ENCODE measurements around the gene AGPAT1.
"Not testable (repeated sequence)": the region's sequence is repeated elsewhere in the genome, so short reads cannot be mapped to it uniquely, and the experiment has no call there.

The AGPAT1 gene

DNA sequence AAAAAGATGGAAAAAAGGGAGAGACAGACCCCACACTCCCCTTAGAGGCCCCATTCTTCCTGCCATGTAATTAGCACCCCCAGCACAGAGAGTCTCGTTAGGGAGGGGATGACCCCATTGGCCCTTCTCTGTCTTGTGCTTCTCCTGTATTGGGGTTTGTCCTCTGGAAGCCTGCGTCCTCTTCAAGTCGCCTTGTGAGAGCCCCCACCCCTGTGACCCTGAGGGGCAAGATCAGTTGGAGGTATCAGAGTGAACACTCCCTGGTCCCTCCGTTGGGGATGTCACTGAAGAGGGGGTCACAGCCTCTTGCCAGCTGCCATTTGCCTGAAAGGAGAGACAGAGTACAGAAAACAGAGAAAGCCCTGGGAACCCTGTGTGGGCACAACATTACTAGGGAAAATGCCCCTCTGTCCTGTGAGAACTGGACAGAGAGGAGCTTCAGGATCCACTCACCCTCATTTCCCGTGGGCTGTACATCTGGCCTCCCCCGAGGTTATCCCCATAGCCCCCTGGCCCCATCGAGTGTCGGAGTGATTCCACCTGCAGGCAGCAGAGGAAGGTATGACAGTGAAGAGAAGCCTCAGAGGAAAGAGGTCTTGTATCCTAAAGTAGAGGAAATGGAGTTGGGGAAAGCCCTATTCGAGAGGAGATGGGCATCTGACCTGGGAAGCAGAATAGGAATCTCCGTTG lies 10.4 kb upstream of the AGPAT1 start:
- not testable (repeated sequence) for DNase-seq (ENCODE audit: low spot score)

DNA sequence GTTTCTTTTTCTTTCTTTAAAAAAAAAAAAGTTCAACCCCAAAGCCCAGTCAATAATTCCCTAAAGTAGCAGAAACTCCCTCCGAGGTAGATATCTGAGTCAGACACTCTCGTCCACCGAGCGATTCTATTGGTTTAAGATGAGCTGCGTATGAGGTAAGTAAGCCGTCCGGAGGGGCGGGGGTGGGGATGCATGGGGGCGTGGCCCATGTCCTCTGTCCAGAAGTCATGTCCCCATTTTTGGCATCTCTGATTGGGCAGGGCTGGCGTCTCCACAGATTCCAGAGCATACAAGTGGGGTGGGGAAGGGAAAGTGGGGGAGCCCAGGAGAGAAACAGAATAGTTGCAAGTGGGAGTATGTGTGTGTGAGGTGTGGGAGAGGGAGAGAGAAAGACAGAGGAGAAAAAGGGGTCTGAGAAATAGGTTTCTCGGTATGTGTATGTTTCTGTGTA lies 9.8 kb upstream of the AGPAT1 start:
- DNase-seq (ENCODE audit: low spot score): peak; percentile 93

DNA sequence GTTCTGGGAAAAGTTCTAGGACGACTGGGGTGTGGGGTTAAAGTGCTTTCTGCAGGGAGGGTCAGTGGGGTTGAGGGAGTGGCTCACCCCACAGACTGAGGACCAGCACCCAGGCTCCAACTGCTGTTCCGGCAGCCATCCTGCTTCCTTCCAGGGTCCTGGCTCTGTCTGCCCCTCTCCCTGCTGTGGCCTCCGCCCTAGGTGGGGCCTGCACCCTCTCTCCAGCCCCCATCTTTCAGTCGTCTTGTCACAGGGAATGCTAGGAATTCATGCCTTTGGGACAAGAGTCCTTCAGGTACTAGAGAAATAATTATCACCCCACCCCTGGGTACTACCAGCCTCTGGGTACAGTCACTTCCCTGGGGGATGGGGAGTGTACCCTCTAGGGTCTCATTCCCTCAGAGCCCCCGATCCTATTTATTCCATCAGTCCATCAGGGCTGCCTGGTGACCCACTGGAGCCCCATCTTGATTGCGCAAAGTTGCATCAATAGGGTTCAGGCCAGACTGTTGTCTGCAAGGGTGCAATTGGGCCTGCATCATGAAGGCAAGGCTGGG lies 8.3 kb upstream of the AGPAT1 start, which contains the start of gene AGER:
AGER (minus strand) TSS at position 170 of the 557 bp plus-strand sequence; CDS start at position 139, 31 bp downstream.
- DNase-seq (ENCODE audit: low spot score): no peak

DNA sequence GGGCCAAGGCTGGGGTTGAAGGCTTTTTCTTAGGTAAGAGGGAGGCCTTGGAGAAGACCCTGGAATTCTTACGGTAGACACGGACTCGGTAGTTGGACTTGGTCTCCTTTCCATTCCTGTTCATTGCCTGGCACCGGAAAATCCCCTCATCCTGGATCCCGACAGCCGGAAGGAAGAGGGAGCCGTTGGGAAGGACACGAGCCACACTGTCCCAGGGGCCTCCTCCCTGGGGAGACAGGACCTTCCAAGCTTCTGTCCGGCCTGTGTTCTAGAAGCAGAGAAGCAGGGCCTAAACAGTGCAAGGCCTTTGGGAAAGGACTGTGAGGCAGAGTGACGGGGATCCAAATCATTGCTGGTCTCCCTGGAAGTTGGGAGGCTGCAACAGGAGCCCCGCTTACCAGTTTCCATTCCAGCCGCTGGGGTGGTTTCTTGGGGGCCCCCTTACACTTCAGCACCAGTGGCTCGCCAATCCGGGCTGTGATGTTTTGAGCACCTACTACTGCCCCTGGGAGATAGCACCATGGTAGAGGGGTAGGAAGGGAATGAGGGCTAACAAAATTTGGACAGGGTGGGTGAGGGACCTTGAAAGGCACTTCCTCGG lies 7.7 kb upstream of the AGPAT1 start:
- no peak for DNase-seq (ENCODE audit: low spot score)

DNA sequence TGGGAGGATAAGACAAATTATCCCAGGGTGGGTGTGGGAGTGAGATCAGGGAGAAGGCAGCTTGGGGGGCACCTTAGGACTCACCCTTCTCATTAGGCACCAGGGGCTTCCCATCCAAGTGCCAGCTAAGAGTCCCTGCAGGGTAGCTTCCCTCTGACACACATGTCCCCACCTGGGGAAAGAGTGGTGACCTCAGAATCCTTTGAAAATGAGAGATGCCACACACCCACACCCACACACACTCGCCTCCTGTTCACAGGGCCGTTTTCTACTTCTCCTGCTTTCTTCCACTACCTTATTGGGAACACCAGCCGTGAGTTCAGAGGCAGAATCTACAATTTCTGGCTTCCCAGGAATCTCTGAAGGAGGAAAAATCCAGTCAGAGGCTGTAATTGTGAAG lies 7.1 kb upstream of the AGPAT1 start:
- no peak for DNase-seq (ENCODE audit: low spot score)

DNA sequence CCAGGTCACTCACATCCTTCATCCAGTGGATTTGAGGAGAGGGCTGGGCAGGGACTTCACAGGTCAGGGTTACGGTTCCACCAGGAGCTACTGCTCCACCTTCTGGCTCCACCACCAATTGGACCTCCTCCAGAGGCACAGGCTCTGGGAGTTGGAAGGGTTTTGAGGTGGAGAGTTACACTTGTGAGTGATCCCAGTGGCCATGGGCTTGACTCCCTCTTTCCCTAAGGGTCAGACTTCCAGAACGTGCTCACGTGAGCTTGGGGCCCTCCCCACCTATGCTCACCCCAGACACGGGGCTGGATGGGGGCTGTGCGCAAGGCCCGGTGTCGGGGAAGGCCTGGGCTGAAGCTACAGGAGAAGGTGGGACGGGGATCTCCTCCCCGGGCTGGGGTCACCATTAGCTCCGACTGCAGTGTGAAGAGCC lies 6.7 kb upstream of the AGPAT1 start:
- DNase-seq (ENCODE audit: low spot score): no peak

DNA sequence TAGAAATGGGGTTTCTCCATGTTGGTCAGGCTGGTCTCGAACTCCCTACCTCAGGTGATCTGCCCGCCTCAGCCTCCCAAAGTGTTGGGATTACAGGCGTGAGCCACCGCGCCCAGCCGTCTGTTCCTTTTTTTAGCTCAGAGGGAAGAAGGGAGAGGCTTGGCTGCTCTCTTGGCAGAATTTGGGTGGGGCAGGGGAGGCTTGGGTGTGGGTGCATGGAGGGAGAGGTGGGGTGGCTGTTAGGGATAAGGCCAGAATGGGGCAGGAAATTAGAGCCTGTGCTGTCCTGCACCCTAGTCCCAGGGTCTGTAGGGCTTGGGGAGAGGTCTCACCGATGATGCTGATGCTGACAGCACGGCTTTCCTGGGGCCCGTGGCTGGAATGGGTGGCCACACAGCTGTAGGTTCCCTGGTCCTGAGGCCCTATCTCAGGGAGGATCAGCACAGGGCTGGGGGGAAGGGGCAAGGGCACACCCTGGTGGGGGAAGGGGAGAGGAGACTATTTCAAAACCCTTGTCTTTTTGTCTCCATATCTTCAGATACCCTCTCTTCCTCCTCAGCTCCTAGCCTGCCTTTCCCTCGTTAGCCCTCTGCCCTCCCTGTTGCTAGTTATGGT lies 6.1 kb upstream of the AGPAT1 start:
- no peak for DNase-seq (ENCODE audit: low spot score)

DNA sequence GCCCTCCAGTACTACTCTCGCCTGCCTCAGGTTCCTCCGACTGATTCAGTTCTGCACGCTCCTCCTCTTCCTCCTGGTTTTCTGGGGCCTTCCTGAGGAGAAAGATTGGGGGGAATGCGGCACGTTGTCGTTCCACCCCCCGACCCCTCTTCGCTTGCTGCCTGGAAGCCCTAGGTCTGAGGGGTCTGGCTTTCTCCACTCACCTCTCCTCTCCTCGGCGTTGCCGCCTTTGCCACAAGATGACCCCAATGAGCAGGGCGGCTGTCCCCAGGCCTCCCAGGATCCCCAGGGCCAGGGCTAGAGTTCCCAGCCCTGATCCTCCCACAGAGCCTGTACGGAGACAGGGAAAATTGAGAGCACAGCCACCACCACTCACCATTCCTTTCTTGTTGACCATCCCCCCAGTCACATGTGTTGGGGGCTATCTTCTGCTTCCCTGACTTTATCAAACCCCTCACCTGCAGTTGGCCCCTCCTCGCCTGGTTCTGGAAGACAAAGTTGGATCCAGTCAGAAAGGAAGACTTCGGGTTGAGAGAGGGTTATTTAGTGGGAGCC lies 5.3 kb upstream of the AGPAT1 start:
- no peak for DNase-seq (ENCODE audit: low spot score)

DNA sequence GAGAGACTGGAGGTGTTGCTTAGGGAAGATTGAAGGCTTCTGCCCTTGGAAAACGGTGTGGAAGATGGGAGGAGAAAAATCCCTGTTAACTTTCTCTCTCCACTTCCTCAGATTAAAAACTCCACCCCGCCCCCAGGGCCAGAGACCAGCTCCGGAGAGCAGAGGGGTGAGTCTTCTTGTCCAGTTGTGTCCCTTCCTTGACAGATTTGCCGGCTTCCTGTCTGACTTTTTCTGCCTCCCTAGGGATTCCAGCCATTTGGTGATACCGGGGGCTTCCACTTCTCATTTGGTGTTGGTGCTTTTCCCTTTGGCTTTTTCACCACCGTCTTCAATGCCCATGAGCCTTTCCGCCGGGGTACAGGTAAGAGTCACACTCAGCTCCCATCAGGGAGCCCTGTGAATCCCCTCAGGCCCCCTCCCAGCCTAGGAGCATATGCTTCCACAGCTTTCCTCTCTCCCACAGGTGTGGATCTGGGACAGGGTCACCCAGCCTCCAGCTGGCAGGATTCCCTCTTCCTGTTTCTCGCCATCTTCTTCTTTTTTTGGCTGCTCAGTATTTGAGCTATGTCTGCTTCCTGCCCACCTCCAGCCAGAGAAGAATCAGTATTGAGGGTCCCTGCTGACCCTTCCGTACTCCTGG lies 4.0 kb upstream of the AGPAT1 start:
- DNase-seq (ENCODE audit: low spot score): no peak

DNA sequence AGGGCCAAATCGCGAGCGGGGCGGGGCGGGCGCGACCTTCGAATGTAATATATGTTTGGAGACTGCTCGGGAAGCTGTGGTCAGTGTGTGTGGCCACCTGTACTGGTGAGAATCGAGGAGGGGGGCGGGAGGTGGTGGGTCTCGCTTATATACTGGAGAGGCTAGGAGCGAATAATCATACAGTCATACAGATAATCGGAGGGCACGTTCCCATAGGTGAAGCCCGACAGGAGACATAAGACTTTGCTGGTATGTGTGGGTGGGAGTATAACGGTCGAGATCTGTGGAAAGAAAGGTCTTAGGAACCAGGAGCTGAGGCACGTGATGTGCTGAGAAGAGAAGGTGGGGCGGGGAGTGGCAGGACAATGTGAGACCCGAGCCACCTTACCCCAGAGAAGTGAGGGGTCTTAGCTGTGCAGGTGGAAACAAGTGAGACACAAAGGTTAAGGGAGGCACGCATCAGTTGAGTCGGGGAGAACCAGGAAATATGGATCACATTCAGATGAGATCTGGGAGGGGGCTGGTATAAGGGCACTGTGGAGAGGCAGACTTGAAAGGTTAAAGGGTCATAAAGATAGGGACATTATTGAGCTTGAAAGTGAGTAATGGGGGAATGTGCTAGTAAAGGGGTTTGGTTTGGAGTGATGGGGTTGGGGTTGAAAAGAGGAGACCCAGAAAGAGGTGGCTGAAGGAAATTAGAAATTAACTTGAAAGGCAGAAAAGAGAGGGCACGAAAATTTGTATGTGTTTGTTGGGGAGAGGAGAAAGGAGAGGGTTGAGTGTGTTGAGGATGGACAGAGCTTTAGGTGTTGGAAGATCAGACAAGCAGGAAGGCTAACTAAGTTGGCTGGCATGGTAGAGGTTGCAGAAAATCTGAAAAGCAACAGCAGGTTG lies 2.9 kb upstream of the AGPAT1 start:
- DNase-seq (ENCODE audit: low spot score): peak; percentile 18

DNA sequence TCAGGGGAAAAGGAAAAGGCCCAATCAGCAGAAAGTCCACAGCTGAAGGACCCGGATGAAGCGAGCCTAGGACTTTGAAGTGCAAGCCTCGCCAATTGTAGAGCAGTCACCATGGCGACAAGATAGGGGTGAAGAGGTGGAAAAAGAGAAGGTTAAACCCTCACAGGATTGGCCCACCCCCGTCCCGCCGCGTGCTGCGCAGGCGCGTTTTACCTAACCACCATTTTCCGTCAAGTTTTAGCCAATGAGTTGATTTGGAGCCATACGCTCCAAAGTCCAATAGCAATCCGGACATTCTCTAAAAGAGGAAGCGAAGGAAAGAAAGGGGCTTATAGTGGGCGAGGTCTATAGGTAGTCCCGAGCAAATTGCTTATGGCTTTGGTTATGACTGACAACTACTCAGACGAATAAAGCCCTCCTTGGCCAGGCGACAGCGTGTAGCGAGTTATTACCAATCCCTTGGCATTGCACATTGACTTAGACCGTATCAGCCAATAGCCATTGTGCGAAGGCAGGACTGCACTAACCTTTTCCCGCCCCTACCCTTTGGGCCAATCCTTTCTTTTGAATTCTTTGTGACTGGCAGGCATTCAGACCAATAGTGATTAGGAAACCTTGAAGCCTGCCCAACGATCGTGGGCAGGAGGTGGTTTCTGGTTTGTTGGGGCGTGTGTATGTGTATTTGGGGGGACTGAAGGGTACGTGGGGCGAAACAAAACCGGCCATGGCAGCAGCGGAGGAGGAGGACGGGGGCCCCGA lies 2.1 kb upstream of the AGPAT1 start, which contains the start of gene RNF5:
RNF5 (plus strand) TSS at position 618 of the 759 bp plus-strand sequence; CDS start at position 725, 107 bp downstream.
- DNase-seq (ENCODE audit: low spot score): peak; percentile 100

DNA sequence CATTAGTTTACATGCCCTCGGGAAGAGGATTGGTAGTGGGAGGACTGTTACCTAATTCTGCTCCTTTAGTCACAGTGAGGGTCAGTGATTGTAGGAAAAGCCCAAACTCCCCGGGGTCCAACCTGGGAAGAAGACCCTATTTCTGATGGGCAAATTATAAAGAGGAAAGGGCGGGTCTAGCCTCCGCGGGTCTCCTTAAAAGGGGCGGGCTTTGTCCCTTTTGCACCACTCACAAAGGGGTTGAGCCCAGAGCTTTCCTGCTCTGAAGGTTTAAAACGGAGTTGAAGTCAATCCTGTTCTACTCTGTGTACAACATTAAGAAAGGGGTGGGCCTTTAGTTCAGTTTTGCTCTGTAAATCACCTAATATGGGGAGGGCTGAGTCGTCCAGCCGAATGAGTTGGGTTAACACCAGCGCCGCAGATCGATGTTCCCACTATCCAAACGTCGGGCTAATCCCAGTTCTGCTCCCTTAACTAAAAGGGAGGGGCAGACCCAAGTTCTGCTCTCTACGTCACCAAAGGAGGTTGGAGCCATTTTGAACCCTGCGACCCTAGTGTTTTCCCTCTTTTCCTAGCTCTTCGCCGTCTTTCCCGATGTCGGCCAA lies 1.4 kb upstream of the AGPAT1 start:
- no peak for DNase-seq (ENCODE audit: low spot score)

DNA sequence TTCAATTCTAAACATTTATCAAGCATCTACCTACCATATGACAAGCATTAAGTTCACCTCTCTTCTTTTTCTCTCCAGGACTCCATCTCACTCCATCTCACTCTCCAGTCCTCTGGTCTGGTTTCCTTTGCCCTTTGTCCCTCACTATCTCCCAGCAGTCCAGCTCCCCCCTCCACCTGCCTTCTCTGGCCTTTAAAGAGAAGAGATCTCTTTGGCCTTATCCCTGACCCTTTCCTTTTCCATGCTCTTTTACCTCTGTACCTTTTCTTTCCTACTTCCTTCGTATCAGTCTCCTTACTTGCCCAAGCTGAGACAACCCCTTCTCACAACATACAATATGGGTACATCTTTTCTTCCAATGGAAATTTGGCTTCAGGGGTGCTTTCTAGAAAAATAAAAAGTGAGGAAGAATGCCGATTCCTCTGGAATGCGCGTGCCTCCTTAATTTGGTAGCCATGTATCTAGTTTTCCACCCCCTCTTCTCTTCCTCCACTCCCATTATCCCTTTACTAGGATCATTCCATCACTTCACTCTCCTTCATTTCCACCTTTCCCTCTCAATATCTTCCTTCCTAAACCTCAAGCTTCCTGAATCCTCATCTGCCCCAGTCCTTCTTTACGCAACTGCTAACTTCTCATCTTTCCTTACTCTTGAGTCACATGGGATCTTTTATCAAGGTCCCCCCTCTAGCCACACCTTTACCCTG lies 745 bp upstream of the AGPAT1 start:
- peak; percentile 71 for DNase-seq (ENCODE audit: low spot score)

DNA sequence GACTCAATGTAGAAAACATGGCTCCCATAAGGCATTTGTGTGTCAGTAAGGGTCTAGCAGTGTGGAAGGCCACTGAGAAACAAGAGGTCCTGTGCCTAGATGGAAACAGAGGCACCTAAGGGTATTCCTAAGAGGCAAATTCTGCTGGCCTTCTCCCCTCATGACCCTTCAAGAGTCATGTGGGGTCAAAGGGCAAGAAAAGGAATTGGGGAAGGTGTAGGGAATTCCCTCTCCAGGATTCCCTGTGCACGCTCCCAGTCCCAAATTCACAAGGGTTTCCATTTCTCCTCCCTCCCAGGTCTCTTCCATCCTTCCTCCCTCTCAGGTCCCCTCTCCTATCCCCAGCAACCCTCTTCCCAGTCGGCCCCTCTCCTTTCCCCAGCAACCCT lies 568 bp downstream of the AGPAT1 start:
- no peak for DNase-seq (ENCODE audit: low spot score)

DNA sequence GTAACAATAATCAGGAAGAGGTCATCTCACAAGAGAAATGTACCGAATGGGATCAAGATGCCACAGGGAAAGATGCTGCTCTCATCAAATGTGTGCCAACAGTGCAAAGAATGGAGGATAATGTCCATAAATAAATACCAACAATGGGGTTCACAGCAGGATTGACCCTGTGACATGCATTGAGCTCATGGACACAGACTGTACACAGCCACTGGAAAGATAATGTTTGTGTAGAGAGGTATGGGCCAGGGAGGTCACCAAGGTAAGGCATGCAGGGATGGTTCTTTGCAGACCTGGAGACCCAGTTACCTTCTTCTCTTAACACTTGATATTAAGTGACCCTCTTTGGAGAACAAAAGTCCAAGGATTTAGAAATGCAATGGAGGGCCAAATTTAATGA lies 1.5 kb downstream of the AGPAT1 start:
- DNase-seq (ENCODE audit: low spot score): no peak

DNA sequence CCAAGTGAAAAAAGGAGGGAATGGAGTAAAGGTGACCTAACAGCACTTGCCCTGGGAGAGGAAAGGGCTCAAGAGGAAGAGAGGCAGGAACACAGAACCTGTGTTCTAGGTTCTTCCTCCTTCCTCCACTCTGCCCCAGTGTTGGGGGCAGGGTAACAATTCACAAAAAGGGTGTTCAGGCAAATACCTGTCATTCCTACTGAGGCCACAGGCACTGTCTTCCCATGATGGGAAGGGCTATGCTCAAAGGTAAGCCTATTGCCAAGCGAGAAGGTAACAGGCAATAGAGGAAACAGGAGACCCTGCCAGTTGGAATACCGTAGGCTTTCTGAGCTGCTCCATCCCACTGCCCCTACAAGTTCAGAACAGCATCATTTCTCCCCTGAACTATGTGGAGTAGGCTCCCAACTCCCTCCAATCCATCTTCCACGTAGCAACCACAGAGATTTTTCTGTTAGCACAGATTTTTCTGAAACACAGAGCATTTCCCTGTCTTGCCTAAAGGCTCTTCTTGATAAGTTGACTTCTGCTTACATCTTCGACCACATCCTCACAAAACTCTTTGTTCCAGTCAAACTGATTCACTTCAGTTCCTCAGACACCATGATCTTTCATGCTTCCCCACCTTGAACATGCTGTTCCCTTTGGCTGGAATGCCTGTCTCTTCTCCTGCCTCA lies 2.7 kb downstream of the AGPAT1 start:
- no peak for DNase-seq (ENCODE audit: low spot score)

DNA sequence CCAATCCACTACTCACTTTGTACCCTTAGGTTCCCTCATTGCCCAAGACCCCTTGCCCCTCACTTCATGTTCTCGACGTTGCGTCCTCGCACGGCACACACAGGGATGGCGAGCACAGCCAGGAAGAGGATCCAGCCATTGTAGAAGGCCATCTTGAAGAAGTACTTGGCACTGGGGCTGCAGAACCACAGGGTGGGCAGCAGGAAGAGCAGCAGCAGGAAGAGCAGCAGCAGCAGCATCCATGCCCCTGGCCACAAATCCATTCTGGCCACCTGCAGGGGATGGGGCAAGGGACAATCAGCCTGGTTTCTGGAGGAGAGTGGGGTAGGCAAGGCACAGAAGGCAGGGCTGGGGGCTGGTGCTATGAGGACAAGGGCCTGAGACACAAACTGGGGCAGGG lies 4.7 kb downstream of the AGPAT1 start:
- DNase-seq (ENCODE audit: low spot score): no peak

DNA sequence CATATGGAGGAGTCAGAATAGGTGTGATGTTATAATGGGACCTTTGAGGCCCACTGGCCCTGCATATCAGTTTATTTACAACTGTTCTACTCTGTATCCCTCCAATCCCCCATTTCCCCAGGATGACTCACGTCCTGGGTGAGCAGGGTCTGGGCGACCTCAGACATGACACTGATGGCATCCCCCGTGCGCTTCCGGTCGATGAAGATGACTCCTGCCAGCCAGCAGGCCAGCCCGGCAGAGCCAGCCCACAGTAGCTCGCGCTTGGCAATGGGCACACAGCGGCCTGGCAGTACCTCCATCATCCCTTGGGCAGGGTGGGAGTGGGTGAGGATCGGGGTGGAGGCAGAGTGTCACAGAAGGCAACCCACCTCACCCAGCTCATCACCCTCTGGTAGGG lies 5.6 kb downstream of the AGPAT1 start:
- DNase-seq (ENCODE audit: low spot score): no peak
